ENCODE measurements around the gene PPP2R5A.

- TF ChIP-seq EP300 (IDR thresholded peaks at IDR 0.05) = no peak
- no peak for TF ChIP-seq POLR2A (IDR thresholded peaks at IDR 0.05)
- TF ChIP-seq CTCF (IDR thresholded peaks at IDR 0.05) = no peak
Measured at GRCh38 chr1:212294983-212295382, 9.8 kb downstream of the PPP2R5A start.

All from tibial nerve (tissue), 4 donors.